ENCODE data around the gene COQ10A.

The COQ10A gene

DNA sequence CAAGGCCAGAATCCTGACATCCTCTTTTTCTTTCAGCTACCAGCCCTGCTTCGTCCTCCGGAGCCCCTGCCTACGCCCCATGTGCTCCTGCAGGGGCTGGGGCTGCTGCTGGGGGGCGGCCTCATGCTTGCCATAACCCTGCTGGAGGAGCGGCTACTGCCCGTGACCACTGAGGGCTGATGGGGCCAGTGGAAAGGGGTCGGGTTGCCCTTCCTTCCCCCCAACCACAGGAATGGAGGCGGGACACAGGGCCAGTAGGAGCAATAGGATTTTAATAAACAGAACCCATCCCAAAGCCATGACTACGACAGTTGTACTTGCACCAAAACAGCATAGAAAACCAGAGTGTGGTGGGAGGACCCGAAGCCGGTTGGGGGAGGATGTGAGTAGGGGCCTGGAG, 29.2 kb upstream of the COQ10A start:
- CTCF ChIA-PET, result no interaction called here
- DNase-seq (ENCODE audit: extremely low spot score), result no peak
- TF ChIP-seq ZNF384 (IDR thresholded peaks at IDR 0.05) (no peak), SP1 (IDR thresholded peaks at IDR 0.05) (no peak), FOXK2 (IDR thresholded peaks at IDR 0.05) (no peak), ELF4 (IDR thresholded peaks at IDR 0.05) (no peak)
- POLR2A ChIA-PET, result interaction anchor here (0.6 to 2.7 kb wide), 4 partner anchors 16 to 133 kb away, joined by 3 to 18 read pairs (median 4); partner anchors contain the start of genes COQ10A, PA2G4, RNF41 and SMARCC2

DNA sequence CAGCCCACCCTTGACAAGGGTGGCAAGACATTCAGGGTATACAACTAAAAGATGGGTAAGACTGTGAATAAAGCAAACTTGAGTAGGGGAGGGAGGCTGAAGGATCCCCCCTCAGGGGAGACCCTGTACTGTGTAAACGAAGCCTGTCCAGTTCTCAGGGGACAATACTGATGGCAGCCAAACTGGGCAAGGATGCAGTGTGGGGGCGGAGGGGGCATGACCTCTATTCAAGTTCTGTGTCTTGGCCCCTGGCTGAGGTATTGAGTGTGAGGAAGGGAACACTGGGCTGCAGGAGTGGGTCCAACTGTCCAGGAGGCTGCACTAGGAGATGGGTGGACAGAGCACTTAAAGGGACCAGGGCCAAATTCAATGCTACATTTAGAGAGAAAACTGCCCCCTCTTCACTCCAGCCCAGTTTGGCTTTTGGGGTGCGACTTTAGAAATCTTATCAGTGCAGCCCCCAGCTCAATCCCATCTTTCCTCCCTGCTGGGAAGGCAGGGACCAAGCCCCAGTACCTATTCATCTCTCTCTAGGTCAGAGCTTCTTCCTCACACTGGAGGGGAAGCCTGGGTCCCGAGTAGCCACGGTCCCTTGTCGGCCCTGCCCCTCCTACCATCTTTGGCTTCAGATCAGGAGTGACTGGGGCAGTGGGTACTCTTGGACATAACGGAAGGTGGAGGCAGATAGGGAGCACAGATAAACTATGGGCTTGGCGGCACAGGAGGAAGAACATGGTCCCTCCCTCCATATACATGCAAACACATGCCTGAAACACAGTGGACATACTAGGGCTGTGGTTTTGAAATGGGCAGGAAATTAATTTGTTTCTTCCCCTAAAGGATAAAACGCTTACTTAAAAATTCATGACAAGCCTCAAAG, 25.1 kb upstream of the COQ10A start:
- TF ChIP-seq BHLHE40 (IDR thresholded peaks at IDR 0.05; ENCODE audit: borderline replicate concordance) (no peak), ELF4 (IDR thresholded peaks at IDR 0.05) (no peak)
- DNase-seq (ENCODE audit: extremely low spot score), result no peak
- ChIA-PET POLR2A (no interaction called here), CTCF (interaction anchor here (1.3 kb wide), 1 partner anchor 10 kb away, joined by 3 read pairs; no protein-coding TSS in a partner anchor)

DNA sequence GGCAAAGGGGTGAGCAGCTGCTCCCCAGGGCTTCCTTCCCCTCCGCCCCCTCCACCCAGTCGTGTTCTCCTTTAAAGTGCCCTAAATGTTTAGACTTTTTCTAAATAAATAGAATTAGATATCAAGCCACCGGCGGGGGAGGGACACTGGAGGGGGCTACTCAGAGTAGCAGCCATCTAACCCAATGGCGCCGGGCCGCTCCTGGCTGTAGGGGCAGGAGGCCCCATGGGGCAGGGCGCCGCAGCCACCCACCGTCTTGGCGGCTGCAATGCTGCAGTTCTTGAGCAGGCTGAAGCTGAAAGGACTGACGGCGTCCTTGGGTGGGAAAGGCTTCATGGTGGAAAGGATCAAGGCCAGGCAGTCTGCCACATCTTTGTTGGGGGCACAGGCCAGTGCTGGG, 23.8 kb upstream of the COQ10A start:
- POLR2A ChIA-PET, result interaction anchor here (1.1 kb wide), 1 partner anchor 8 kb away, joined by 3 read pairs; no protein-coding TSS in a partner anchor

GRCh38 chr12:56243731-56244181, 23.0 kb upstream of the COQ10A start:
- TF ChIP-seq FOXK2 (IDR thresholded peaks at IDR 0.05), result no peak
- TF ChIP-seq, protein P1, sequence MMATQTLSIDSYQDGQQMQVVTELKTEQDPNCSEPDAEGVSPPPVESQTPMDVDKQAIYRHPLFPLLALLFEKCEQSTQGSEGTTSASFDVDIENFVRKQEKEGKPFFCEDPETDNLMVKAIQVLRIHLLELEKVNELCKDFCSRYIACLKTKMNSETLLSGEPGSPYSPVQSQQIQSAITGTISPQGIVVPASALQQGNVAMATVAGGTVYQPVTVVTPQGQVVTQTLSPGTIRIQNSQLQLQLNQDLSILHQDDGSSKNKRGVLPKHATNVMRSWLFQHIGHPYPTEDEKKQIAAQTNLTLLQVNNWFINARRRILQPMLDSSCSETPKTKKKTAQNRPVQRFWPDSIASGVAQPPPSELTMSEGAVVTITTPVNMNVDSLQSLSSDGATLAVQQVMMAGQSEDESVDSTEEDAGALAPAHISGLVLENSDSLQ (IDR thresholded peaks at IDR 0.05), result no peak
- POLR2A ChIA-PET, result interaction anchor here (0.8 to 1.1 kb wide), 2 partner anchors 8 to 15 kb away, joined by 3 read pairs; partner anchors contain the start of gene ANKRD52
- no peak for DNase-seq (ENCODE audit: extremely low spot score)
- CTCF ChIA-PET, result interaction anchor here (1.4 kb wide), 1 partner anchor 125 kb away, joined by 3 read pairs; the partner anchor contains the start of gene ZC3H10

More for the DNA sequence above, 23.8 kb upstream of the COQ10A start:
- CTCF ChIA-PET, result interaction anchor here (1.3 kb wide), 1 partner anchor 11 kb away, joined by 3 read pairs; no protein-coding TSS in a partner anchor
- no peak for DNase-seq (ENCODE audit: extremely low spot score)
- TF ChIP-seq ARNT (IDR thresholded peaks at IDR 0.05) (no peak), CTBP1 (IDR thresholded peaks at IDR 0.05; ENCODE audit: borderline replicate concordance) (no peak), L3MBTL2 (conservative IDR thresholded peaks at IDR 0.05) (no peak), SUZ12 (IDR thresholded peaks at IDR 0.05) (no peak), LEF1 (IDR thresholded peaks at IDR 0.05; ENCODE audit: borderline replicate concordance) (no peak), TARDBP (IDR thresholded peaks at IDR 0.05) (no peak), ELF4 (IDR thresholded peaks at IDR 0.05) (no peak), BHLHE40 (IDR thresholded peaks at IDR 0.05; ENCODE audit: borderline replicate concordance) (no peak), ZNF384 (IDR thresholded peaks at IDR 0.05) (no peak), NFRKB (IDR thresholded peaks at IDR 0.05) (no peak), FOXM1 (IDR thresholded peaks at IDR 0.05; ENCODE audit: borderline replicate concordance) (no peak), FOXA1 (IDR thresholded peaks at IDR 0.05) (no peak), HDGF (IDR thresholded peaks at IDR 0.05; ENCODE audit: borderline replicate concordance) (no peak), SP1 (IDR thresholded peaks at IDR 0.05) (no peak), FOXK2 (IDR thresholded peaks at IDR 0.05) (no peak)
- TF ChIP-seq, protein P1 (IDR thresholded peaks at IDR 0.05), result no peak

- POLR2A ChIA-PET, result interaction anchor here (0.8 kb wide), 1 partner anchor 14 kb away, joined by 3 read pairs; the partner anchor contains the start of gene ANKRD52
Measured at GRCh38 chr12:56244494-56244893, 22.2 kb upstream of the COQ10A start.

DNA sequence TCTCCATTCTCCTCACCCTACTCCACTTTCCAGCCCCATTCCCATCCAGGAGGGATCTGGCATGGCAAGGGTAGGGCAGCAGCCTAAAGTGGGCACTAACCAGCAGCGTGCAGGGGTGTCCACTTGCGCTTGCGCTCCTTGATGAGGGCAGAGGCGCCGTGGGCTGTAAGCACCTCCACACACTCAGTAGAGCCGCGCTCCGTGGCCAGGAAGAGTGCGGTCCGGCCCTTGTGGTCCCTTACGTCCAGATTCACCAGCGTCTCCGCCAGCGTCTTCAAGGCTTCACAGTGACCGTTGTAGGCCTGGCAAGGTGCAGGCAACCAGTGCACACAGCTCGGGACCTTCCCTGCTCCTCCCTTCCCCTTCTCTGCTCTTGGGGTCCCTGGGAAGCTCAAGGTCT, 18.8 kb upstream of the COQ10A start:
- DNase-seq (ENCODE audit: extremely low spot score), result no peak
- ChIA-PET POLR2A (interaction anchor here (1.3 to 4.5 kb wide), 3 partner anchors 10 to 112 kb away, joined by 4 to 14 read pairs (median 8); partner anchors contain the start of genes ANKRD52, RNF41 and STAT2), CTCF (interaction anchor here (0.6 to 1.2 kb wide), 2 partner anchors 9 to 10 kb away, joined by 3 to 5 read pairs; partner anchors contain the start of gene ANKRD52)
- TF ChIP-seq, protein P1 (IDR thresholded peaks at IDR 0.05), result no peak

More at GRCh38 chr12:56244494-56244893, 22.2 kb upstream of the COQ10A start:
- DNase-seq (ENCODE audit: extremely low spot score), result no peak
- CTCF ChIA-PET, result interaction anchor here (0.7 to 1.4 kb wide), 2 partner anchors 8 to 126 kb away, joined by 3 read pairs; partner anchors contain the start of gene ZC3H10
- TF ChIP-seq ELF4 (IDR thresholded peaks at IDR 0.05) (no peak), SP1 (IDR thresholded peaks at IDR 0.05) (no peak), SUZ12 (IDR thresholded peaks at IDR 0.05) (no peak), TARDBP (IDR thresholded peaks at IDR 0.05) (no peak), FOXA1 (IDR thresholded peaks at IDR 0.05) (no peak)
- TF ChIP-seq, protein P1 (IDR thresholded peaks at IDR 0.05), result no peak
